ENCODE data around the gene PRDM16.

Gene PRDM16

DNA sequence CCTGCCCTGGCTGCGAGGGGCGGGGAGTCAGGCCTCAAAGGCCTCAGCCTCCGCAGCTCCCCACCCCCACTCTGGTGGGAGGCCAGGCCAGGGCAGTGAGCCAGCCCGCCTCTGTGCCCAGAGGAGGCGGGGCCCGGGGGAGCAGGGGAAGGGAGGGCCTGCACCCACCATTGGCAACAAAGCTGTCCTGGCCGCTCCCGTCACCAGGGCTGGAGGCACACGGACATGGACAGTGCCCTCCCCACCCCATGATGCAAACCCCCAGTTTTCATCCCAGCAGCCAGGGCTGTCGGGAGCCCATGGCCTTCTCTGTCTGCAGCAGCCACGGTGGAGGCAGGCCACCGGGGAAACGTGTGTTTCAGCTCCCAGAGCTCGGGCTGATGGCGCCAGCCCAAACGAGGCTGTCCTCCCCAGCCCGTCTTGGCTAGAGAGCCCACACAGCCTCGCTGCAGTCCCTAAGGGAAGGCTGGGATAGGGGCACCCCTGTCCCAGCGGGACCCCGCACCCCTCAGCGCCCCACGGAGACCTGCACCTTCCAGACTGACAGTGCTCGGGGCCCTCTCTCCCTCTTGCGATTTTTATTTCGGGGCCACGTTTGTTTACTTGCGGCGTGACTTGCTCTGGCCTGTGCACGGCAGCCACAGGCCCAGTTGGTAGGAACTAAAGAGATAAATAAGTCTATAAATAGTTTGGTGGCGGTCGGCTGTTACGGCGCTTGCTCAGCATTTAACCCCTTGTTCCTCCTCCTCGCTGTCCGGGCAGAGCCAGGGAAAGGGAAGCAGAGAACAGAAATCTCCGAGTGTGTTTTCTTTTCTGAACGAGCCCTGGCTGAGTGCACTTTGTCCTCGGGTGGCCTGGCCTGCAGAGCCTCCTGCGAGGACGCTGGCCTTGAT lies 101.8 kb downstream of the PRDM16 start:
- no peak for DNase-seq

DNA sequence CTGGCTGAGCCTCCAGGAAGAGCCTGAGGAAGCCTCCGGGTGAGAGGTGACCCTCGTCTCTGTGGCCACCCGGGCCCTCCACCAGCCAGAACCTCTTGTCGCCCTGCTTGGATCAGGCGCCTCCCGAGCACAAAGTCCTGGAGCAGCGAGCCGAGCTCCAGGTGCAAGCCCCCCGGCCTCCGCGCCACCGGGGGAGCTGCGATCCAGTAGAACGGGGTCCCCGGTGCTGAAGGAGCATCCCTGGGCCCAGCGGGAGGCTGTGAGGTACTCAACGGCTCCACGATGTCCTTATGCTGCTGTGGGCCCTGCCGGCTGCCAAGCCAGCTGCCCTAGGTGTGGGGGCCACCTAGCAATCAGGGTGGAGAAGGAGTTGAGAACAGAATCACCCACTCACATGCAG lies 102.8 kb downstream of the PRDM16 start:
- no peak for DNase-seq

DNA sequence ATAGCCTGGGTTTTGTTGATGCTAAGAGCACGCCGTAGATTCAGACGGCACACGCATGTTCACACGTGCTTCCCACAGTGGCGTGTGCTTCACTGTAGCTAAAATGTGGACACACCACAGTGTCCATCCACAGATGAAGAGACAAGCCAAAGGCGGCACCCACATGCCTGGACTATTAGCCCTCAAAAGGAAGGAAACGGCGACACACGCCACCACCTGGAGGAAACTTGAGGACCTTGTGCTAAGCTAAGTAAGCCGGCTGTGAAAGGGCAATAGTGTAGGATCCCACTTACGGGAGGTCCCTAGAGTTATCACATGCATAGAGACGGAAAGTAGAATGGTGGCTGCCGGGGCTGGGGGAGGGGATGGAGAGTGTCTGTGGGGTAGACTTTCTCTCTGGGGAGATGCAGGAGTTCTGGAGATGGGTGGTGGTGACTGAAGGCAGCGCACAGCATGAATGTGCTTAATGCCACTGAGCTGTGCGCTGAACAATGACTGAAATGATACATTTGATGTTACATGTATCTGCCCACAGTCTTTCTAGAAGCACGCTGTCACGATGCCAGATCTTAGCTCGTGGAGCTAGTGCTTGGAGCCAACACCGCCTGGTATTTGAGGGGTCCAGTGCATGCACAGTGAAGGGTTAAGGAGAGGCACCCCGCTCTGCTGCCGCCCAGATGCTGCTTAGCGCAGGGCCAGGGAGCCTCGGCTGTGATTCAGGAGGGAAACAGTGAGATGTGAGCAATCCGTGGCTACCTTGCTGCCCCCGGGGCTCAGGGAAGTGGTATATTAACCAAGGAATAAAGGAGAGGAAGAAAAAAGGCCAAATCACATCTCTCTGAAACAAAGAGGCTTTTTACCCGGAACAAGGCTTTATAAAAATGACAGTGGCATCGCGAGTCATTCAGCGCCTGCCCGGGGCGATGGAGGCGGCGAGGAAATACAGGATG lies 103.7 kb downstream of the PRDM16 start:
- no peak for DNase-seq

DNA sequence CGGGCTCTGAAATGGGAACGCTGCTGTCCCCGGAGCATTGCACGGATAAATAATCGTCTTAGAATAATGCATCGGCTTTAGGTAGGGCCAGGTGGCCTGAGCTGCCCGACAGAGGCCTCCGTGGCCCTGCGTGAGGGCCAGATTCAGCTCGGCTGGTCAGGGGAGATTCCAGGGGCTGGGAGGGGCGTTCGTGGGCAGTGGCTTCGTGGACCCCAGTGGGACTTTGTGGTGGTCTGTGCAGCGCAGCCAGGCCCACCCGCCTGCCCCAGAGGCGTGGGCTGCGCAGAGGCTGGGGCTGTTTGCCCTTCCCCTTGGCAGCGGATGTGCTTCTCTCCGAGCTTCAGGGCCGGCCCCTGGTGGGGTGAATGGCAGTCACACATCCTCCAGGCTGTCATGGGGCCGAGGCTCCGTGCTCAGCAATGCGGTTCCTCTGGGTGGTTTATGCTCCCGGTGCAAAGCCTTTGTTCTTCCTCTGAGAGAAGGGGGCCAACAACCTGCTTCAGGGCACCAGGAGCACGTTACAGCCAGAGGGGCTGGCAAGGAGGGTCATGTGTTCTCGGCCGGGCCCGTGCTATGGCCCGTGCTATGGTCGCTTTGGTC lies 104.5 kb downstream of the PRDM16 start:
- no peak for DNase-seq

DNA sequence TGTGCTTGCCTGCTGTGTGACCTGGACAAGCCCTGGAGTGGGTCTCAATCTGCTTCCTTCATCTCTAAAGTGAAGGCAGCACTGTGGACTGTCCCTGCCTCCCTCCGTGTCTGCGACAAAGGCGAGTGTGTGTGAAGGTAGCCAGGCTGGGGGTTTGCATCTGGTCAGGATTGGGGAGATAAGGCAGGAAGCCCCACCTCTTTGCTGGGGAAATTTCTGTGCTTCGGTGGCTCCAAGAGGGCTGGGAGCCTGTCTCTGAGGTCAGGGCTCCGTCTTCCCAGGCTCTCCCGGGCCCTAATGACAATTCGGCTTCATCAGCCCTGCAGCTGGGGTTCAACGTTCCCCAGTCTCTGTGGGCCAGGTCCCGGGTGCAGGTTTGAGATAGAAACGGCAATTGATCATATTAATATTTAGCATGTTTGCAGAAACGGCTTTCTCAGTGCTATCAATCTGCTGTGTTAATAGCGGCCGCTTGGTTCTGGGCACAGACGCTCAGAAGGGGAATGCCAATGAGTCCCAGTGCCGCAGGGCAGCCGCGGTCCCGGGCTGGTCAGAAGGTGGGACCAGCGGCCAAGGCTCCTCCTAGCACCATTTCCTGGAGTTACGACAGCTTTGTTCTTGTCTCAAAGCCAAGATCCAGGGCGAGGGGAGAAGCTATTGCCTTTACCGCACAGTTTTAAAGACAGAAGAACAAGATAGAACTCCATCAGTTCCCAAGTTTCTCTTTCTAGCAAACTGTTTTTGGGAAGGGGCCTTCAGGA lies 105.7 kb downstream of the PRDM16 start:
- DNase-seq = no peak

DNA sequence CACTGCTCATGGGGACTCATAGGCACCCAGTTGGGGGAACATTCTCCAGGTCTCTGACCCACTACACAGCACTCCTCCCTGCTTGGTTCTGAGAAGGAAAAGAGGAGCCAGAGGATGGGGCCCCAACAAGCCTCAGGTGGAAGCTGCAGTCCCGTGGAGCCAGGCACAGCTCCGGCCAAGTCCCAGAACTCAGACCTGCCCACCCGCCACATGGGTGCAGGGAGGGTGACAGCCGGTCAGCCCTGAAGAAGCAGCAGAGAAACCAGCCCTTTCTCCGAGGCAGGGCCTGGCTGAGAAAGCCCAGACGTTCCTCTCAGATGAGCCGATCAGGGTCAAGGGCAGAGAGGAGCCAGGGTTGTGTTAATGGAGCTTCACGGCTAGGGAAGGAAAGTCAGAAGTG lies 106.5 kb downstream of the PRDM16 start:
- DNase-seq = no peak

DNA sequence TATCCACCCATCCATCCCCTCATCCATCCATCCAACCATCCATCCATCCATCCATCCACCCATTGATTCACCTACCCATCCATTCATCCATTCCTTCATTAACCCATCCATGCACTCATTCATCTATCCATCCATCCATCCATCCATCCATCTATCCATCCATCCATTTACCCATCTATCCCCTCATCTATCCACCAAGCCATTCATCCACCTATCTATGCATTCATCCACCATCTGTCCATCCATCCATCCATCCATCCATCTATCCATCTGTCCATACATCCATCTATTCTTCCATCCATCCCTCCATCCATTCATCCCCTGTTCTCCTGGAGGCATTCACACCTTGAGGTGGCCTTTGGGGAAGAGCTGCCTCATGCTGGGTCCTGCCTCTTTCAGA lies 107.0 kb downstream of the PRDM16 start:
- DNase-seq = no peak

DNA sequence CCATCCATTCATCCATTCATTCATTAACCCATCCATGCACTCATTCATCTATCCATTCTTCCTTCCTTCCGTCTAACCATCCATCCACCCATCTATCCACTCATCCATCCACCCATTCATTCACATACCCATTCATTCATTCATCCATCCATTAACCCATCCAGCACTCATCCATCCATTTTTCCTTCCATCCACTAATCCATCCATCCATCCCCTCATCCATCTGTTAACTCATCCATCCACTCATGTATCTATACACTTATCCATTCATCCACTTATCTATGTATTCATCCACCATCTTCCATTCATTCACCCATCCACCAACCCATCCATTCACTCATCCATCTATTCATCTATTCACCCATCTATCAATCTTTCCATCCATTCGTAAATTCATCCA lies 107.8 kb downstream of the PRDM16 start:
- DNase-seq = no peak

DNA sequence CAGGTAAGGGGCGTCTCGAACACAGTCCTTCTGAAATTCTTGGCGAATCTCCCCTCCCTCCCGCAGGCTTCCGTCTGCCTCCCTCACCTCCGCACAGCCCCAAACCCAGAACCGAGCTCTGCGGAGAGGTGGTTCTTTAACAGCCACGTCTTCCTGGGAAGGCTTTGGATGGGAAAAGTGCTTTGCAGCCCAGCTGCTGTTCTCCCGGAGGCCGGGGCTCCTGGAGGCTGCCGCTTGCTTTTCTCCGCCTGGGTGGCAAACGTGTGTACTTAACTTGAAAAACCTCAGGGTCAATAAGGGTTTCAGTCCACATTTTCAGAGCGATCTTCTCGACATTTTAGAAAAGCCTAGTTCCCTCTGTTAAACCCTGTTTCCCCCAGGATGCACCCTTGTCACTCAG lies 109.3 kb downstream of the PRDM16 start:
- no peak for DNase-seq

DNA sequence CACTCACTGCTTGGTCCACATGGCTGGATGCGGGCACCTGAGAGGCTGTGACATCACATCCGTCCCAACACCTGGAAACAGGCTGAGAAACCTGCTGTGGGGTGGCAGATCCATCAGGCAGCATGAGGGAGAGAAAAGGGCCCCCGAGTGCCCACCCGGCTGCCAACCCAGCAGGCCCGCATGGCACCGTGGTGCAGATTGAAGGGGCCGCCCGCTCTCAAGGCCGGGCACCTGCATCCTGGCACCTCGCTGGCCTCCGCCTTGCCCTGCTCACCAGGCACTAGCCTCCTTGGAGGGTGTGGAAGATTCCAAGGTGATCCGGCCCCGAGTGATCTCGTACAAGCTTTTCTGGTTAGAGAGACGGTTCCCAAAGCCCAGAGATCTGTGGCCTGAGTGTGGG lies 110.5 kb downstream of the PRDM16 start:
- DNase-seq = no peak

DNA sequence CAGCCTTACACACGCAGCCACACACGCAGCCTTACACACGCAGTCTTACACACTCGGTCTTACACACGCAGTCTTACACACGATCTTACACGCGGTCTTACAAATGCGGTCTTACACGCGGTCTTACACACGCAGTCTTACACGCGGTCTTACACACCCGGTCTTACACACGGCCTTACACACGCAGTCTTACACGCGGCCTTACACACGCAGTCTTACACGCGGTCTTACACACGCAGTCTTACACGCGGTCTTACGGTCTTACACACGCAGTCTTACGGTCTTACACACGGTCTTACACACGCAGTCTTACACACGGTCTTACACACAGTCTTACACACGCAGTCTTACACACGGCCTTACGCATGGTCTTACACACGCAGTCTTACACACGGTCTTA lies 111.9 kb downstream of the PRDM16 start:
- no peak for DNase-seq

DNA sequence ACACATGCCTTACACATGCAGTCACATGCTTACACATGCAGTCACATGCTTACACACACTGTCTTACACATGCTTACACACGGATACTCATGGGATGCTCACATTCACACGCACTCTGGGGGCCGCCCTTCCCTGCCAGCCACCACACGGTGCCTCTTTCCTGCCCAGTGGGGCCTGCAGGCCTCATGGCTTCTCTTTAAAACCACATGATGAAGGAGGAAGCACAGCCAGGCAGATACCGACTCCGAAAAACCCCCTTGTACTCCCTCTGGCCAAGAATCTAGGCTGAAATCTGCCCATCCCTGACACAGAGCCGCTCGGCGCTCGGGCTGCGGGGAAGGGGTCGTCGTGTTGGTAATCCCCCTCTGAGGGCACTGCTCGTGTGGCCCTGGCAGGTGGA lies 113.0 kb downstream of the PRDM16 start:
- no peak for DNase-seq

DNA sequence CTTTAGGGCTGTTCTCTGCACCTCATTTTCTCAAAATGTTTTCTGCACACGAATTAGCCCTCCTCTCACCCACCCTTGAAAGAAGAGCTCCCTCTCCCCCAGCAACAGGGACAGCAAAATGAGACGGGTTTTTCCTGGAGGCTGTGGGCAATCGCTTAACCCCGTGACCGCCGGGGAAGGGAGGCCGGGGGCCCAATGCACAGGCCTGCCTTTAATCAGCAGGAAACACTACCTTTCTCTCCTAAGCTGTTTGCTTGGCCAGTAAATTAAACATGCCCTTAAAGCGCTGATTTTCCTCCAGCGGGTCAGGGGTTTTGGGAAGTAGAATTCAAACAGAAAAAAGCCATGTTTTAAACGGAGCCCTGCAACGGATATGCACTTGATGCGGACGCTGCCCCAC lies 114.4 kb downstream of the PRDM16 start:
- DNase-seq = no peak

DNA sequence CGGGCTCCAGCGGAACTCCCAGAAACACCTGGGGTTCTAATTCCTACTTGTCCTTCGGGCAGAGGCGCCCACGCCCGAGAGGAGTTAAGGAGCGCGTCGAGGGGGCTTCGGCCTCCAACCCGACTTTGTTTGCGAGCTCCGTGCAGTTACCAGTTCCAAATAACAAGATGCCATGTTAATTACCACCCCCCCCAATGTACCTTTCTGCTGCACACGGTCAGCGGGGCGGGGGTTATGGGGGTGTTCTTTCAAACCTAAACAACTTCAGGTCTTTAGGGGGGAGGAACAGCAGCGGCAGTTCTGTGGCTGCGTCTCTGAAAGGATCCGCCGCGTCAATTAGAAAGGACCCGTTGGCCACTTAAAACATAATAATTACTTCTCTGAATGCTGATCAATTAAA lies 114.8 kb downstream of the PRDM16 start:
- no peak for DNase-seq

DNA sequence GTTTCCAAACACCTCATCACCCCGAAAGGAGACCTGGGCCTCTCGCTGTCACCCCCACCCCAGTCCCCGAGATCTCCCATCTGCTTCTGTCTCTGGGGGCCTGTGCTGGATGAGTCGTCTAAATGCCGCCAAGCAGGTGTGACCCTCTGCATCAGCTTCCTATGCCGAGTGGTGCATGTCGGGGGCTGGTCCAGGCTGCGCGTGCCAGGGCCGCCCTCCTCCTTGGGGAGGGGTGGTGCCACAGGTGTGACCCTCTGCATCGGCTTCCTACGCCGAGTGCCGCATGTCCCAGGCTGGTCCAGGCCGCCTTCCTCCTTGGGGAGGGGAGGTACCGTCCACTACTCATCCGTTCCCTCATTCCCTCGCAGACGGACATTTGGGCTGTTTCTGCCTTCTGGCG lies 115.7 kb downstream of the PRDM16 start:
- no peak for DNase-seq

DNA sequence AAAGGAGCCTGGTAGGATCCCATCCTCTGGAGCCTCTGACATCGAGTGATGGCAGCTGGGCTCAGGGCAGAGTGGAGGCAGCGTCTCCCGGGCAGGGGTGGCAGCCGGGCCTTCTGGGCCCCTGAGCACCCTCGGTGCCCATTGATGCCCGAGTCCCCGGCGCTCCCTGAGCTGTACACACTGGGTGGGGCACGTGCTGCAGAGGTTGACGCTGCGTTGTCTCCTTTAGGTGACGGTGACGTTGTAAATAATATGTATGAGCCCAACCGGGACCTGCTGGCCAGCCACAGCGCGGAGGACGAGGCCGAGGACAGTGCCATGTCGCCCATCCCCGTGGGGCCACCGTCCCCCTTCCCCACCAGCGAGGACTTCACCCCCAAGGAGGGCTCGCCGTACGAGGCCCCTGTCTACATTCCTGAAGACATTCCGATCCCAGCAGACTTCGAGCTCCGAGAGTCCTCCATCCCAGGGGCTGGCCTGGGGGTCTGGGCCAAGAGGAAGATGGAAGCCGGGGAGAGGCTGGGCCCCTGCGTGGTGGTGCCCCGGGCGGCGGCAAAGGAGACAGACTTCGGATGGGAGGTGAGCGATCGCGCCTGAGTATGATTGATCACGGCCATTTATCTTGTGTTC lies 117.0 kb downstream of the PRDM16 start:
- DNase-seq = no peak

DNA sequence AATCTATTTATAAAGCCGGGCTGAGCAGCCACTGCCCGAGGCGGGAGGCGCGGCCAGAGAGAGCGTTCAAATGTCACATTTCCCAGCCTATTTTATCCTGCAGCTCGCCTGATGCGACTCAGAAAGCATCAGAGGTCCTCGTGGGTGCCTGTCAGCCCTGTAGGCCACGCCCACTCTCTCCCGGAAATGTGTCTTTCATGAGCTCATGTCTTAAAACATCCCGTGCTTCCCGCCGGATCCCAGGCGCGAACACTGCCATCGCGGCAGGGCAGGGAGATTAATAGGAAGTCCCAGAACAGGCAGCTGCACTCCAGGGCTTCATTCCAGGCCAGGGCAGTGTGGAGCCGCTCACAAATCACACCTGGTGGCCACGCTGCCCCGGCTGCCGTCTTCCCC lies 117.5 kb downstream of the PRDM16 start:
- no peak for DNase-seq

DNA sequence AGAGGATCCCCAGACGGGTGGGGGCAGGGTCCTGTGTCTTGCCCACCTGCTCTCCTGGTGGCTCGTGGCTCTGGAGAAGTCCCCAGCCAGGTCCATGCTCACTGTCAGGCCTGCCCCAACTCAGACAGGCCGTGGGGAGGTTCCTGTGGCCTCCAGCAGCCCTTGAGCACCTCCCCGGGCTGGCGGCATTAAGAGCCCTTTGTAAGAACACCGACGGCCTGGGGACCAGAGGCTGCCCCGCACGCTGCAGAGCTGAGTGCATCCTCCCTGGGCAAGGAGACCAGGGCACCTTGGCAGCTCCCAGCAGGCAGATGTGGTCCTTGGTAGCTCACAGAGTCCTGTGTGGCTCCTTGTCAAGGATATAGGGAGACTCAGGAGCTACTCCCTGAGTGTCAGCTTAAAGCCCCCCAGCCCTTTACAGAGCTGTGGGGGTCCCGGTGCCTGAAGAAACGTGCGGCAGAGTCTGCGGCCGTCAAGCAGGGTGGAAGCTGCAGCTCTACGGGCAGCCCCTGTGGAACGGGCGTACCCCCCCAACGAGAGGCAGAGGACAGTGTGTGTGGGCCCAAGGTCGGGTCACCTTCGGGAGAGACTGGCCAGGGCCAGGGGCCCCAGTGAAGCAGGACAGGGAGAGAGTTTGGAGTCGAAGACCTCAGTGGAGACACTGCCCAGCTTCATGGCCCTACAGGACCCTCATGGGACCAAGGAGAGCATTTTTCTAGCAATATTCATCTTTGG lies 118.6 kb downstream of the PRDM16 start:
- no peak for DNase-seq

DNA sequence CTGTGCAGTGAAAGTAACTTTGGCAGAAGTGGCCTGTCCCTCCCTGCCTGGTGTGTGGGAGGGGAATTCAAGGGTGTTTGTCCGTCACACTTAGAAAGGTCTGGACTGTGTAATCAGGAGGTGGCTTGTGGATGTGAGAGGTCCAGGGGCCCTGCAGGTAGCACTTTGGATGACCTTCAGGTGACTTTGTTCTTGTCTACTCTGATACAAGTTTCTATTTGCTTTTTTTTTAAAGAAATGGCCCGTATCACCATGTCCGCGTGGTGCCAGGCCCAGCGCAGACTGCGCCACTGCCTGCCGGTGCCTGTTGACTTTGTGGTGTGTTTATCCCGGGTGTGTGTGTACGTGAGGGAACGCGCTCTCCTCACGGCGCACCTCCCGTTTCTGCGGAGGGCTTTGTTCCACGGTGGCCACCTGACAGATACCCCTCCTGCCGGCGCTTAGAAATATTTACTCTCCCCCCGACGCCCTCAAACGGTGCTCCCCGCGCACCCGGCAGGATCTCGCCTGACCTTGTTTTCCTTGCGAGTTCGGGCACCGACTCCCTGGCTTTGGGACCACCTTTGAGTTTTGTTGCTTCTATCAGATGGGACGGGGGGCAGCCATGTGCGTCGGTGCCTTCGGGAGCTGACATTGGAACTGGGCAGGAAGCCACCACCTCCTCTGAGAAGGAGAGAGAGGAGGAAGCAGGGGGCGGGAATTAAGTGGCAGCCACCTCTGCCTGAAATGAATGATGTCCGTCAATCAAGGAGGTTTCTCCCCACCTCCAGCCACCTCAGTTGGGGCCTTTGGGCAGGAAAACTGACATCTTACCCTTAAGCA lies 119.4 kb downstream of the PRDM16 start:
- DNase-seq = no peak

DNA sequence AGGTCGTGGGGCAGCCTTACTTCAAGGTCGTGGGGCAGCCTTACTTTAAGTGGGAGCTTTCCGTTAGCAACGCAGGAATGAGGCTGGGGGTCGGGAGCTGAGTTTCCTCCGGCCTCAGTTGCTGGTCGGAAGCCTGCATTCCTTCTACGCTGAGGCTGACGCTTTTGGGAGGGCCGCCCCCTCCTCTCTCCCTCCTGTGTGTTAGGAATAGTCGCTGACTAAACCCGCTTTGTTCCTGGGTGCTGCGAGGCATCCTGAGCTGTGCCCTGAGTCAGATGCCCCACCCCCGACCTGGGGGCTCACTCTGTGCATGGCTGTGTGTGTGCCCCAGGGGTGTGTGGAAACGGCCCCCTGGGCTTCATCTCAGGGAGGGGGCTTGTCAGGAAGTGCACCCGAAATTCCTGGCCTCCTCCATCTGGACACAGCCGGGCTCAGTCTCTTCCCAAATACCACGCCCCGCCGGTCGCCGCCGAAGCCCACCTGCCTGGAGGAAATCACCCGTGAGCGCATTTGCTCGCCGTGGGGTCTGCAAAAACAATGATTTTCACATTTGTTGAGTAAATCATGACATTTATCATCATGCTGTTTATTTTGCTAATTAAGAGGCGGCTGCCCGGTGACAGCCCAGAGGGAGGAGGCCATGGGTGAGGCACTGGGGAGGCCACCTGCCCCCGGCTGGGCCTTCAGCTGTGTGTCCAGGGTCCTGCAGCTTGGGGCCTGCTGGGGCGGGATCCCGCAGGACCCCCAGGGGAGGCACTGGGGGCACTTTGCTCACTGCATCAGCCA lies 121.4 kb downstream of the PRDM16 start:
- DNase-seq = no peak
